GM18520 (cell line): ENCODE measurements around the gene POLE.

Experiments
- ATAC-seq: cut with Tn5 transposase; IDR thresholded peaks from one replicate; pipeline ENCODE4 v1.9.1; 2021; ENCODE audit not compliant: unreplicated experiment

The POLE gene

DNA sequence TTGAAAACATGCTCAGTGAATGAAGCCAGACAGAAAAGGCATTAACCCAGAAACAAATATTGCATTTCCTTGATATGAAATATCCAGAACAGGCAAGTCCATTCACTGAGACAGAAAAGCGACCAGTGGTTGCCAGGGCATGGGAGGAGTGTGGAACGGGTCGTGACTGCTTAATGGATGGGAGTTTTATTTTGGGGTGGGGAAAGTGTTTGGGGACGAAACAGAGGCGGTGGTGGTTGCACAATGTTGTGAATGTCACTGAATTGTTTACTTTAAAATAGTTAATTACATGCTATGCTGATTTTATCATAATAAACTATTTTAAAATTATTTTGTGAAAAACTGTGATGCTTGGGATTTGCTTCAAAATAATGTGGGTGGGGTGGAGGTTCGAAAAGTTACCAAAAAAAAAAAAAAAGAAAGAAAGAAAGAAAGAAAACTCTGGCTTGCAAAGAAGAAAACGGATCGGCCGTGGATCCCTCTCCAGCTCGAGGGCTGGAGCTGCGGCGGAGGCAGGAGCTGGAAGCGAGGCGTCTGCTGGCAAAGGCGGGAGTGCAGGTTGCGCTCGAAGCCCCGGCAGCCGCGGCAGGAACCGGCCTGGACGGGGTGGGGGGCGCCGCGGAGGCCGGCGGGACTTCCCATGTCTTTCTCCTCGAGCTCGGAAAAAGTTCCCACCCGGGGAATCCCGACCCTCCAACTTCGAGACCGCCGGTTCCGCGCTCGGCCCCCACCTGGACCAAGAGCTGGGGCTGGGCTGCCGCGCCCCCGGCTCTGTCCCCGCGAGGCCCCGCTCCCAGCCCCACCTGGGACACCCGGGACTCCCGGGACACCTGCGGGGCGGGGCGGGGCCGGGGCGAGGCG is 69.1 kb downstream of the POLE start:
- no peak for ATAC-seq

DNA sequence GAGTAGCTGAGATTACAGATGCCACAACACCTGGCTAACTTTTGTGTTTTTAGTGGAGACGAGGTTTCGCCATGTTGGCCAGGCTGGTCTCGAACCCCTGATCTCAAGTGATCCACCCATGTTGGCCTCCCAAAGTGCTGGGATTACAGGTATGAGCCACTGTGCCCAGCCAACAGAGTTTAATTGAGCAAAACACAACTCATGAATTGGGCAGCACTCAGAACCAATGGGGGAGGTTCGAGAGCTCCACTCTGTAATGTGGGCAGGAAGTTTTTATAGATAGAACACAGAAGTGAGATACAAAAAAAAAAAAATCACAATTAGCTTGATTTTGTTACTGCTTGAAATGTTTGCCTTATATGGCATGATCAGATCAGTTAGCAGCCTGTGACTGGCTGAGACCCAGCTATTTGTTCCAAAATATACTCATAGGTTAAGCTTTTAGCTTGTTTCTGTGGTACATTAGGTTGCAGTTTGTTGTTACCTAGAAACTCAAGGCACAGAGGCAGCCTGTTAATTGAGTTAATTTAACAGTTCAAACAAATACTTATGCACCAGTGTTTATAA is 69.9 kb downstream of the POLE start:
- no peak for ATAC-seq

DNA sequence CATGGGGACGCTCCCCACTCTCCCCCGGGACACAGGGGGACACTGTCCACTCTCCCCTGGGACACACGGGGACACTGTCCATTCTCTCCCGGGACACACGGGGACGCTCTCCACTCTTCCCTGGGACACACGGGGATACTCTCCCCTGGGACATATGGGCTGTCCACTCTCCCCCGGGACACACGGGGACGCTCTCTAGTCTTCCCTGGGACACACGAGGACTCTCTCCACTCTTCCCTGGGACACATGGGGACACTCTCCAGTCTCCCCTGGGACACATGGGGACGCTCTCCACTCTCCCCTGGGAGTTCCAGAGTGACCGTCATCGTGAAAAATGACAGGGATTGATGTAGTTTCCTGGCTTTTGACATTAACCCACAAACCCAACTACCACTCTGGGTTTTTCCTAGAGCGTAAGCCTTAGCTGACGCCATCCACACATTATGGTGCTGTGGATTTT is 71.5 kb downstream of the POLE start:
- ATAC-seq = no peak

DNA sequence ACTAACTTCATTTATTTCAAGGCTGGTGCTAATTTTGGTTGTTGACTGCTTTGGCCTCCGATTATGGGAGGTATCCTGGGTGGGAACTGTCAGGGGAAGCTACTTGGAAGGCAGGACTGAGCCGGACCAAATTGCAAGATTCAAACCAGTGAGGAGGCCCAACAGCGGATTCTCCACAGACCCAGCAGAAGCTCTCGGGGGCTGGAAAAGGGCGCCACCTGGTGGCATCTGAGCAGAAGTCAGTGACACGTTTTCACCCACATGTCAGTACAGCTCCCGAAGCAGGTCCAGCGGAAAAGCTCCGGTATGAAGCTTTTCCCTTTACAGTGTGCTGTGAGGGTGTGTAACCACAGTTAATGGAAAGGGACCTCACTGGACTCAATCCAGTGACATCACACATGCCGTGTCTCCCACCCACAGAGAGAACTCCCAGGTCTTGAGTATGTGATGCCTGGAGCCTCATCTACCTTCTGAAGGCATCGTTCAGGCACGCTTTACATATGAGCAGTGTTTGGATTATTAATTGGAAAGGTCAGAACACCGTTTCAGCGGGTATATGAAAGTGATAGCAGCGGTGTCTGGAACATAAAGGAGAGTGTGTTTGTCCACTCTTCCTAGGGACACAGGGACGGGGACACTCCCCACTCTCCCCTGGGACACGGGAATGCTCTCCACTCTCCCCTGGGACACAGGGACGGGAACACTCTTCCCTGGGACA is 72.1 kb downstream of the POLE start:
- no peak for ATAC-seq

DNA sequence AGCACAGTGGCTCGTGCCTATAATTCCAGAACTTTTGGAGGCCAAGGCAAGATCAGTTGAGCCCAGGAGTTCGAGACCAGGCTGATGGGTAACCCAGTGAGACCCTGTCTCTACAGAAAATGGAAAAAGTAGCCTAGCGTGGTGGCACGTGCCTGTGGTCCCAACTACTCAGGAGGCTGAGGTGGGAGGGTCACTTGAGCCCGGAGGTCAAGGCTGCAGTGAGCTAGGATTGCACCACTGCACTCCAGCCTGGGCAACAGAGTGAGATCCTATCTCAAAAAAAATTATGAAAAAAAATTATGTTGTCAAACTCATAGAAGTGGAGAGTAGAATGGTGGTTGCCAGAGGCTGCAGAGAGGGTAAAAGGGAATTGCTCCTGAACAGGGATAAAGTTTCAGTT is 73.1 kb downstream of the POLE start:
- no peak for ATAC-seq

DNA sequence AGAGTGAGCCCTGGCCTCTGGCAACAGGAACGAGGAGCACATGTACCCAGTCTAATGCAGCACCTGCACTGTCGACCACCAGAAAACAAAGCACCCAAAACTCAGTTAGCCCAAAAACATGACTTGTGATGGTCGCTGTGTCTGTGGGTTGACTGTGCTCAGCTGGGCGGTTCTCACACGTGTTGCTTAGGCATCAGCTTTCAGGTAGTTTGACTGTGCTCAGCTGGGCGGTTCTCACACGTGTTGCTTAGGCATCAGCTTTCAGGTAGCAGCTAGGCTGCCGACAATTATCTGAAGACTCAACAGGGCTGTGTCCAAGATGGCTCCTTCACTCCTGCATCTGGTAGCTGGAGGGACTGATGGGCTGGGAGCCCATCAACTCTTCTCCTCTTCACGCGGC is 75.5 kb downstream of the POLE start:
- ATAC-seq = no peak

DNA sequence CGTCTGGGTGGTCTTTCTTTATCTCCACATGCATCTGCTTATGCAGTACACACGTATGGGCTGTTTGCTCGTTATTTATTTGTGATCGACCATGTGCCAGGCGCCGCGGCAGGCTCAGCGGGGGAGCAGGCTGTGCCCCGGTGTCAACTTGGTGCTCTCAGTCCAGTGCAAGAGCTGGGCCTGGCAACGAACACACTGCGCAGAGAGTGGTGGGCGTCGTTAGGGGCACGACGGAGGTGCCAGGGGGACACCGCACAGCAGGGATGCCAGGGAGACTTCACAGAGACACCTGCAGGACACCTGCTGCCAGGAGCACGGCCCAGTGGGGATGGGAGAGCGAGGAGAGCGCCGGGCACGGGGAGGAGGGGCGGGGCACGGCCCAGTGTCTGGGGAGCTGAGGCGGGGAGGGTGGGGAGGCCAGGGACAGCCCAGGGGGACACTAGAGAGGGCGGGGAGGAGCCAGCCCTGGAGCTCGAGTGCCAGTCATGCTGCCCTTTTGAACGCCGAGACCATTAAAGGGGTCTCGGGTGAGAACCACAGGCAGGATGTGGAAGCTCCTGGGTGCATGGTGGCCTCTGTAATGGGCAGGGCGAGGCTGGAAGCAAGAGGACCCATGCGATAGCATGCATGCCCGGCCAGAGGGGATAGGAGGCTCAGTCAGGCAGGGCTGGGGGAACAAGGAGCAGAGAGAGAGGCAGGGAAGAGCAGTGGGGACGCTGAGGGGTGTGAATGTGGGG is 76.1 kb downstream of the POLE start:
- no peak for ATAC-seq

DNA sequence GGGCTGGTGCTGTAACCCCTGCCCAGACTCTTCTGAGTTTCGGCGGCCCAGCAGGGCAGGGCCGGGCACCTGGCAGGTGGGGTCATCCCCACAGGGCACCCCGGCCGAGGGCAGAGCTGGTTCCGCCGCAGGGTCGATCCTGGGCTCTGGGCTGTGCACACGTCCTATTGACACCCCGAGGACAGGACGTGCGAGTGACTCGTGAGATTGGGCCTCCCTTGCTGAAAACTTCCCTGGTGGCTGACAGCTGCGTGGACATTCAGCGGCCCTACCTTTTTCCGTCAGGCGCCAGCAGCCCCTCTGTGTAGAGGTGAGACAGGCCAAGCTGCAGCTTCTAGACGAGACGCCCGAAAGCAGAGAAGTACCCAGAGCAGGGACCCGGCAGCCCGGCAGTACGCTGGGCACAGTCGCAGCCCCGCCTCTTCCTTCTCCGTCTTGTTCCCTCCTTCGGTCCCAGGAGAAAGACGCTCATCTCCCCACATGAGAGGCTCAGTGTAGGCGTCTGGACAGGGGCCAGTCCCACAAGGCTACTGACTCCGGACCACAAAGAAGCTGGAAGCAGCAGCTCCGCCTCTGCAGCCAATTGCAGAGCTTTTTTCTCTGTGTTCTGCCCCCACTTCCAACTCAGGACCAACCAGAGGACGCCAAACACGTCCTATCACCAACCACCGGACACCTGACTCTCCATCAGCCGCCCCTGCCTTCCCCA is 76.9 kb downstream of the POLE start, which contains the start of gene LRCOL1:
LRCOL1 (minus strand) TSS at position 532 of the 709 bp plus-strand sequence. CDS start 4,331 bp downstream, outside the sequence.
- no peak for ATAC-seq

DNA sequence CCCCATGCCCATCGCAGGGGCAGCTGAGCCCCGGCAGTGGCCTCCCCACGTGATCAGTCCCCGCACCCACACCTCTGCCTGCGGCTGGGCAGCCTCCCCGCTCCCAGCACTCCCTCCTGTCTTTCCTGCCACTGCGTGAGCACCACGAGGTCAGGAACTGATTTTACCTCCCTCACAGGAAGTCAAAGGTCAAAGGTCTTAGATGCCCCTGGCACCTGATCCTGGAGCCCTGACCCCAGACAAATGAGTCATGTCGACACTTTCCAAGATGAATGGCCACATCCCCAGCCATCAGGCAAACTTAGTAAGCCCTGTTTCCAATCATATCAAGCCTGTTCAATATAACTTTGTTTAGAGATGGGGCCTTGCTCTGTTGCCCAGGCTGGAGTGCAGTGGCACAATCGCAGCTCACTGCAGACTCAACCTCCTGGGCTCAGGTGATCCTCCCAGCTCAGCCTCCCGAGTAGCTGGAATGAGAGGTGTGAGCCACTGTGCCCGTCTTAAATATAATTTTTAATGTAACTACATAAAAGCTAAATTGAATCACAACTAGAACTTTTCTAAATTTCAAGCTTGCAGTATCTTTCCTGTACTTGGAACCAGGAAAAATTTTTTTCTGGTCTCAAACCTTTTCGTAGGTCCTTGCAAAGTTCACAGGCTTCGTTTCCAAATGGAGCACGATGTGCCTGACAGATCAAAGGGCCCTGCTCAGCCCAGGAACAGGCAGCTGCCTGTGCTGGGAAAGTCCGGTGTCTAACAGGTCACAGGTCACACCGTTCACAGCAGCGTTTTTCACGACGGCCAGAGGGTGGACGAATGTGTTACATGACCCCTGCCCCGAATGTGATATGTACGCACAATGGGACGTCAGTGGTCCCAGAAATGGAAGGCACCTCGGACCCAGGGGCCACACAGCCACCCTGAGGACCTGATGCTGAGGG is 78.6 kb downstream of the POLE start:
- ATAC-seq = no peak

DNA sequence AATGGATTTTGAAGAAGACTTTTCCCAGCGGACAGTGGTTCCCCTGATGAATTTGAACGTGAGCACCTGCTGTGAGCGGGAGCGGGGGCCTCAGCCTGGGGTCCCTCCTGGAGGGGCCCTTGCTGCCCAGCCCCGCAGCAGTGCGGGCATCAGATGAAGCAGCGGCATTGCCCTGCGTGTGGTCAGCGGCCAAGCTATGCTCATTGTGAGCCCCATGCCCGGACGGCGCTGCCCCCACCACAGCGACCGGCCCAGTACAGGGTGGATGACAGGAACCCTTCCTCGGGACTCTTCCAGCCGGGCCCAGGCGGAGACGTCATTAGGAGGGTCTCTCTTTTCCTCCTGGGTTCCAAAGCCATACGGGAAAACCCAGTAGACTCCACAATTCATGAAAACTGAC is 80.2 kb downstream of the POLE start:
- no peak for ATAC-seq

DNA sequence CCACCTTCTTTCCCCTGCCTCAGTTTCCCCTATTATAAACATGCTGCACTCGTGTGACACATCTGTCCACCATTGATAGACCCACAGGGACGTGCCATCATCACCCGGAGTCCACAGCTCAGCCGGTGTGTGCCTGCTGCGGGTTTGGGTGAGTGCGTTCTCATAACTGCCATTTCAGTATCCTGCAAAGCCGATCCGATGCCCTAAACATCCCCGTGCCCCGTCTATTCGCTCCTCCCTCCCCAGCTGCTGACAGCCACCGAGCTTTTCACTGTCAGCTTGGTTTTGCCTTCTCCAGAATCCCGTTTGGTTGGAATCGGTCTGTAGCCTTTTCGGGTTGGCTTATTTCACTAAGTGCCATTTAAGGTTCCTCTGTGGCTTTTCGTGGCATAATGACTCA is 80.7 kb downstream of the POLE start:
- no peak for ATAC-seq

DNA sequence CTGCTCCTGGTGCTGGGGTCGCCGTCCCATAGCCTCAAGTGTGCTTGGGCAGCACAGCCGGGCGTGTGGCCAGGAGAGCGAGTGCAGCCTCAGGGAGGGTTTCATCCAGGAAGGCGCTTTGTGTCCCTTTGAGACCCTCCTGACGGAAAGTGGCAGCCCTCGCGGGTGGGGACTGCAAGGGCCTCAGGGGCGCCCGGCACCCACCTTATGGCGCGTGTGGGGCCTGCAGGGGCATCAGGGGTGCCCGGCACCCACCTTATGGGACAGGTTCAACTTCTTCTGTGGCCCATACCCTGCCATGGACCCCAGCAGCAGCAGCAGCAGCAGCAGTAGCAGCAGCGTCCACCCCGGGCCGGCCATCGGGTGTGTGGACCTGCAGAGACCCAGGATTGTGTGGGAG is 81.2 kb downstream of the POLE start:
- no peak for ATAC-seq

DNA sequence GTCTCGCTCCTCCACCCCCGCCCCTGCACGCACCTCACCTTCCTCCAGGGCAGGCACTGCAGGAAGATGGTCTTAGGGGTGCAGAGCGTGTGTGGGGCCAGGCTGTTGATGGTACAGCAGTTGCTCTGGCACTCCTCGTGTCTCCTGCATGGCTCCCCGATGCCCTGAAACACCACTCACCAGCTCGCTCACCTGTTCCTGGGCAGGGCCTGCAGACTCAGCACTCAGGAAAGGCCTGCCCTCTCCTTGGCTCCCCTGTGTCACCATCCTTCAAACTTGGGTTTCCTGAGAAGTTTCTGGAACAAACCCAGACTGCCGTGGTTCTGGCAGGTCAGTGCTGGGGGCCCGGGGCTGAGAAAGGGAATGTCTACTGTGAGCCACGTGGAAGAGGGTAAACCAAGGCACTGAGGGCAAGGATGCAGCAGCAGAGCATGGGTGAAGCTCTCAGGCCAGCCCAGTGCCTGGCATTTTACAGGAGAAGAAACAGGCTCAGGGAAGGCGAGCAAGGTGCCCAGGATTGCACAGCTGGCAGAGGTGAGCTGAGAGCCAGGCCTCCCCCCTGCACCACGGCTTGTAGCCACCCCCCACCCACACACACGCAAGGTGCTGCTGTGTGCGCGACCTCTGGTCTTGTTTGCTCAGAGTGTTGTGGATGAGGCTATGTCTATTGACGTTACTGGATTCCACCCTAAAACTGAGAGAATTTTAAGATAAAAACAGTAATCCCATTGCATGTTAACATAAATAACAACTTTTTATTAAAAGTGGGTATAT is 82.3 kb downstream of the POLE start:
- ATAC-seq = no peak

DNA sequence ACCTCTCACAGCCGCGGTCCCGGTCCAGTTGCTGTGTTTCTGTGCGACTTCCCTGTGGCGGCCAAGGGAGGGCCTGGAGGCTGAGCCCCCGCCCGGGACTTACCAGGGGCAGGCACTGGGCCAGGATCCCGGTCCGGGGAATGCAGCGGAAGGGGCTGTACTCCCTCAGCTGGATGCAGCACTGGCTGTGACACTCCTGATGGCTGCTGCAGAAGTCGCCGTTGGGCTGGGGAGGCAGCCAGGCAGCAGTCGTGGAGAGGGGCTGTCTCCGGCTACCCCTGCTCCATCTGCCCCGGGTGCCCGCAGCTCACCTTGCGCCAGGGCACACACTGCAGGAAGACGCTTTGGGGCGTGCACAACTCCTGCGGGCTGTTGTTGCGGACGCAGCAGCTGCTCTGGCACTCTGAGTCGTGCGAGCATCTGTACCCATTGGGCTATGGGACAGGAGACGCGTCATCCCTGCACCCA is 83.0 kb downstream of the POLE start:
- ATAC-seq = no peak

DNA sequence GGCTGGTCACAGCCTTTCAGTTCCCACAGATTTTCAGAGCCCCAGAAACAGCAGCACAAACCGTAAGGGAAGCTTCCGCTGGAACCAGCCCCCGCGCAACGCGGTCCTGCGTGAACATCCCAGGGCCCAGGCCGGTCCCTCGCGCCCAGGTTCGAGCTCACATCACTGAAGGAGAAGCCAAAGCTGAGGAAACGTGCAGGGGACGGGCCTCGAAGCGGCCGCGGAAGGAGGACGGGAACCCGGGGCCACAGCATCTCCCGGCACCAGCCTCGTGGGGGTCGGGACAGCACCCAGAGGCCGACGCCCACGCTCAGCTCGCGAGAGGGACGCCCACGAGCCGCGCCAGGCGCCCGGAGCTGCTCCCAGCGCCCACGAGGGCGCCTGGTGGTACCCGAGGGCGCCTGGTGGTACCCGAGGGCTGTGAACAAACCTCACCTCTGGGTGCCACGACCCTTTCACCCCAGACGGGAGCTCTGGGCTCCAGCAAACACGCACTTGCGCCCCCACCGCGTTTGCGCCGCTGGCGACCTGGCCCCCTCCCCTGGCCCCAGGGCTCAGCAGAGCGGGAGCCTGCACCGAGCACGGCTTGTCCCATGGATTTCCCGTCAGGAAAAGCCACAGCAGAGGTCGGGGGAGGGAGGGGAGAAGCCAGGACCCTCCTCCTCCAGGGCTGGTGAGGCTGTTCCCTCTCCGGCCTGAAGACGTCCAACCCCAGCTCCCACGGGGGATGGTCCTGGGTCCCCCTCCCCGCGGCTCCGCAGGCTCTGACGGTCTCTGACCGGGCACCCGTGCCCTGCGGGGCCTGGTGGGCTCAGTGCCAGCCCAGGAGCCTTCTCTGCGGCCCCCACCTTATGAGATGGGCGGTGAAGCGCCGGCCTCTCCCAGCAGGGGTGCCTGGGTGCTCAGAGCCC is 83.6 kb downstream of the POLE start:
- ATAC-seq = no peak

DNA sequence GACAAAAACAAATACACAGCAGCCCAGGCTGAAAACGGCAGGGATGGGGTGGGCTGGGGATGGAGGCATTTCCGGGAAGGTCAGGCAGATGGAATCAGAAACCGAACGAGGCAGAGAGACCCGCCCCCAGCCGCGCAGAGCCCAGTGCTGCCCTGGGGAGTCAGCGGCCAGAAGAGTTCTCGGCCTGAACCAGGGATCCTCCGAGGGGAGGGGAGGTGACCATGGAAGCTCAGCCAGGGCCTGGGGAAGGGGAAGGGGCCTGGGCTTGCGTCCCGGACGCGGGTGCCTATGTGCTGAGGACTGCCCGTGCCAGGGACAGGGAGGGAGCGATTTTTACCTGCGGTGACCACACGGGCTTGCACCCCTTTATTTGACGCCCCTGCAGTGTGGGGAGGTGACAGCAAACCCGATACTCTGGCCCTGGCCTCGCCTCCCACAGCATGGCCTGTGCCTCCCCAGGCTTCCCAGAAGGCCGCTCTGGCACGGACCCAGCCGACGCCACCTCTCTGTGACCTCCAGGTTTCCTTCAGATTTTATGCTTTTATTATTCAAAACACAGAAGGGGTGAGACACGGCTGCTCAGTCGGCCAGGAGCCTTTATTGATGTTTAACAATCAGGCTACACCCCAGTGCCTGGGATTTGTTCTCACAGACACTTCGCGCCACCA is 84.4 kb downstream of the POLE start:
- no peak for ATAC-seq
